K562 (cell line): ENCODE data around the gene MLX. TPM values are rescaled to one million over a fixed set of nuclear protein-coding genes. Genes with fewer than 3 reads are reported as not detected.

ENCODE experiments used
- CEBPZ ChIP-seq: fragments of 150-350 bp; IDR thresholded peaks from 2 replicates; pipeline ENCODE4 v1.6.1; 2014; ENCODE audit warnings: low read depth, mild to moderate bottlenecking, low read length, borderline replicate concordance
- ELF4 ChIP-seq: fragments of 450-650 bp; formaldehyde crosslinking; IDR thresholded peaks from 2 replicates; pipeline ENCODE4 v1.4.0; 2022; ENCODE audit warnings: missing genetic modification characterization
- ETS2 ChIP-seq: IDR thresholded peaks from 2 replicates; pipeline ENCODE4 v1.6.1; 2016; ENCODE audit warnings: borderline replicate concordance, missing genetic modification characterization, mild to moderate bottlenecking, moderate library complexity, missing compliant biosample characterization; ENCODE audit not compliant: poor library complexity, severe bottlenecking
- JUN ChIP-seq, 2 experiments: sonication (generic) in 1 of 2; formaldehyde crosslinking in 1 of 2; IDR thresholded peaks; 2 replicates each; pipeline versions ENCODE4 v1.6.1 to v1.8.0; 2012 to 2022; ENCODE audit warnings: borderline replicate concordance in 2 of 2, mild to moderate bottlenecking in 2 of 2, improper control_type of control experiment in 1 of 2, low read depth in 1 of 2, low read length in 1 of 2, missing genetic modification reagents in 1 of 2
- NCOA2 ChIP-seq, 2 experiments: fragments of 450-650 bp; IDR thresholded peaks; 2 replicates each; pipeline ENCODE4 v1.6.1; 2018; ENCODE audit warnings: mild to moderate bottlenecking in 2 of 2, moderate library complexity in 1 of 2; ENCODE audit not compliant: partially characterized antibody in 2 of 2
- NFRKB ChIP-seq: fragments of 450-650 bp; IDR thresholded peaks from 2 replicates; pipeline ENCODE4 v1.6.1; 2016; ENCODE audit warnings: low read depth
- POLR2B ChIP-seq: fragments of 450-650 bp; IDR thresholded peaks from 2 replicates; pipeline ENCODE4 v1.6.1; 2018; ENCODE audit warnings: low read depth; ENCODE audit not compliant: partially characterized antibody
- SP2 ChIP-seq: IDR thresholded peaks from 2 replicates; pipeline ENCODE4 v1.6.1; 2011; ENCODE audit warnings: mild to moderate bottlenecking, low read depth, low read length, moderate library complexity; ENCODE audit not compliant: poor library complexity, severe bottlenecking; ENCODE audit errors: extremely low read depth
- THAP7 ChIP-seq: fragments of 250-450 bp; sonication (Bioruptor Pico); IDR thresholded peaks from 2 replicates; pipeline ENCODE4 v1.5.0; 2021
- TRIM25 ChIP-seq: fragments of 450-650 bp; IDR thresholded peaks from 2 replicates; pipeline ENCODE4 v1.7.0; 2016; ENCODE audit warnings: borderline replicate concordance
- VEZF1 ChIP-seq: fragments of 200-800 bp; sonication (Bioruptor generic); IDR thresholded peaks from 2 replicates; pipeline ENCODE4 v1.6.1; 2017; ENCODE audit warnings: missing genetic modification characterization, missing compliant biosample characterization
- ZNF175 ChIP-seq: fragments of 200-800 bp; sonication (Bioruptor generic); IDR thresholded peaks from 2 replicates; pipeline ENCODE4 v1.6.1; 2016; ENCODE audit warnings: low read depth, mild to moderate bottlenecking, missing genetic modification characterization, missing compliant biosample characterization
- ZNF384 ChIP-seq: IDR thresholded peaks from 2 replicates; pipeline ENCODE4 v1.6.1; 2012; ENCODE audit warnings: low read depth, low read length, improper control_type of control experiment
- ZNF507 ChIP-seq: conservative IDR thresholded peaks from 2 replicates; pipeline ENCODE4 v1.6.1; 2017; ENCODE audit warnings: missing genetic modification characterization, missing compliant biosample characterization
- polyA plus RNA-seq, 8 experiments: library from polyadenylated mRNA; depleted of rRNA in 4 of 8; stranded (reverse) in 5 of 8; unstranded in 3 of 8; fragments of >200 nt; fragmentation: Nextera tagmentation in 2 of 8; fragmentation: Illumina TruSeq in 1 of 8; extraction: Ambion mirVana in 2 of 8; extraction: Trizol in 1 of 8; gene quantifications; 2 replicates each; pipeline versions ENCODE4 v1.2.1 to v1.2.3, GENCODE V29; 2011 to 2014; ENCODE audit warnings: inconsistent platforms in 1 of 8, missing spikeins in 1 of 8
- total RNA-seq, 7 experiments: library from RNA; depleted of rRNA in 6 of 7; stranded (reverse); fragments of >200 nt in 6 of 7; fragmentation: Illumina TruSeq in 2 of 7; extraction: Trizol in 2 of 7; gene quantifications; 2 replicates each; pipeline versions ENCODE4 v1.2.1 to v1.2.3, GENCODE V29; 2011 to 2021; ENCODE audit warnings: low replicate concordance in 1 of 7
- TF ChIP-seq, protein P1 (sequence below): fragments of 250-450 bp; sonication (Bioruptor Pico); IDR thresholded peaks from 2 replicates; pipeline ENCODE4 v1.8.0; 2021; ENCODE audit warnings: moderate library complexity, mild to moderate bottlenecking, inconsistent platforms

MLX gene
- total and polyA plus RNA-seq, 9 of the 15 experiments (the other 6 are each of a cell fraction or from before 2014, with no cell fraction given): 42.9 to 100 (median 58.9) TPM

GRCh38 chr17:42535155-42536047, 31.5 kb upstream of the MLX start (continued):
- TF ChIP-seq CEBPZ: no peak
- TF ChIP-seq POLR2B: peak; percentile 57
- no peak for TF ChIP-seq JUN (IDR thresholded peaks at IDR 0.05; ENCODE audit: borderline replicate concordance, low read depth, low read length)
- no peak for TF ChIP-seq JUN (CRISPR knock-in tag; IDR thresholded peaks at IDR 0.05; ENCODE audit: borderline replicate concordance)
- TF ChIP-seq SP2: no peak
- TF ChIP-seq ZNF384: no peak
- TF ChIP-seq TRIM25: 0 out of 2 replicates have a peak, but pooled peaks have one; percentile 75
- TF ChIP-seq VEZF1 (CRISPR knock-in tag): peak; percentile 9; the same call in 1 of the 2 replicates
- TF ChIP-seq NFRKB: peak; percentile 82
- peak; percentile 91 for TF ChIP-seq ETS2 (tag)
- TF ChIP-seq ZNF507: 0 out of 2 replicates have a peak, but pooled peaks have one; percentile 15
- no peak for TF ChIP-seq NCOA2 (IDR thresholded peaks at IDR 0.05; ENCODE audit: partially characterized antibody in 2 of 2)
- TF ChIP-seq THAP7 (CRISPR knock-in tag): peak; percentile 60; the same call in 1 of the 2 replicates
- TF ChIP-seq ELF4: peak; percentile 91
- TF ChIP-seq, protein P1, sequence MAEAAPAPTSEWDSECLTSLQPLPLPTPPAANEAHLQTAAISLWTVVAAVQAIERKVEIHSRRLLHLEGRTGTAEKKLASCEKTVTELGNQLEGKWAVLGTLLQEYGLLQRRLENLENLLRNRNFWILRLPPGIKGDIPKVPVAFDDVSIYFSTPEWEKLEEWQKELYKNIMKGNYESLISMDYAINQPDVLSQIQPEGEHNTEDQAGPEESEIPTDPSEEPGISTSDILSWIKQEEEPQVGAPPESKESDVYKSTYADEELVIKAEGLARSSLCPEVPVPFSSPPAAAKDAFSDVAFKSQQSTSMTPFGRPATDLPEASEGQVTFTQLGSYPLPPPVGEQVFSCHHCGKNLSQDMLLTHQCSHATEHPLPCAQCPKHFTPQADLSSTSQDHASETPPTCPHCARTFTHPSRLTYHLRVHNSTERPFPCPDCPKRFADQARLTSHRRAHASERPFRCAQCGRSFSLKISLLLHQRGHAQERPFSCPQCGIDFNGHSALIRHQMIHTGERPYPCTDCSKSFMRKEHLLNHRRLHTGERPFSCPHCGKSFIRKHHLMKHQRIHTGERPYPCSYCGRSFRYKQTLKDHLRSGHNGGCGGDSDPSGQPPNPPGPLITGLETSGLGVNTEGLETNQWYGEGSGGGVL (CRISPR knock-in tag): peak; percentile 90
- TF ChIP-seq ZNF175 (CRISPR knock-in tag): peak; percentile 99
